ENCODE data around the gene SORCS3.

The SORCS3 gene

DNA sequence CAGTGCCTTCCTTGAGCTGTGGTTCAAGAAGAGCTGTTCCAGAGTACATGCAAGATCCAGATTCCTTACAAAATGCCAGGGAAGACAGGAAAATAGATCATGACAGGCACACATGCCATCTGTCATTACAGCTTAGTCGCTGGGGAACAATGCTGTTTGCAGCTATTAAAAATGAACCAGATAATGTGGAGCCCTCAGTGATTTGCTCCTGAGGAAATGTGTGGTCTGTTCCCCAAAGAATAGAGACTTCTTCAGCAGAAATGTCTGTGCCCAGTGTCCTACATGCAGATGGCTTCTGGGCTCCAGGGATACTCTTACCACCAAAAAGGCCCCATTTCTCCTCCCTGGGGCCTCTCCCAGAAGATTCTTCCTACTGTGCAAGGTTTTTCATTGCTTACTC is 627.9 kb downstream of the SORCS3 start:
- no peak for DNase-seq (ENCODE audit: low spot score)

DNA sequence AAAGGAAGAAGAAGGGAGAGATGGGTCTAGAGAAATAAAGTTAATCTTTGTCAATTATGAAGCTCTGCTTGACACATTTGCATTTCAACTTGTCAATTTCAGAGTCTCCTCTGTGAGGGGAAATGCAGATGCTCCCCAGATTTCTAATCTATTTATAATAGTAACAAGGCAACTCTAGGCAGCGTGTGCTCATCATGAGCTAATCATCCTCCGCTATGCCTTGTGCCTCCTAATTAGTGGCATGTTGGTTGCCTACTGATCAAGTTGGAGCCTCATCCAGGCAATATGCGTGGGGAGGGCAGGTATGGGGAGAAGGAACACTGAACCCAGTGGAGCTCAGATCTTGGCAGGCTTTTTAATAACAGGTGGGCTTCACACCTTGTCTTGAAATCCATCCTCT is 628.6 kb downstream of the SORCS3 start:
- no peak for DNase-seq (ENCODE audit: low spot score)

DNA sequence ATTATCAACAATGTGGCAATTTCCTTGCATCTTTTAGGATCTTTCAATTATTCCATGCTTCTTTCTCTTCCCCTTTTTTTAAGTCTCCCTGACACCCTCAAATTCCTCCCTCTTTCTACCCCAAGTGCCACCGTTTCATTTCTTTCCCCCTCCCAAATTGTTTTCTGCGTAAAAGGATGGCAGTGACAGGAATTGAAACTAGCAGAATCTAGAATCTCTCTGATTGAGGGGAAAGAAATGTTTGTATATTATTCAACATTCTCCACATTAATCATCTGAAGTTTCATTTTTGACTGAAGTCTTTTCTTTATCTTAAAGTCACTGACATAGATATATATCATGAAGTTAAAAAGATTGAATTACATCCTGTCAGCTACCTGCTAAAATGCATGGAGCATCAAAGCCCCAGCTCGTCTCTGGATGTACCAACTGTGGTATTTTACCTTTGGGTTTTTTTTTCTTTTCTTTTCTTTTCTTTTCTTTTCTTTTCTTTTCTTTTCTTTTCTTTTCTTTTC is 633.5 kb downstream of the SORCS3 start:
- no peak for DNase-seq (ENCODE audit: low spot score)

- DNase-seq (ENCODE audit: low spot score) = no peak
Observed at GRCh38 chr10:105278439-105278838, 637.3 kb downstream of the SORCS3 start.

DNA sequence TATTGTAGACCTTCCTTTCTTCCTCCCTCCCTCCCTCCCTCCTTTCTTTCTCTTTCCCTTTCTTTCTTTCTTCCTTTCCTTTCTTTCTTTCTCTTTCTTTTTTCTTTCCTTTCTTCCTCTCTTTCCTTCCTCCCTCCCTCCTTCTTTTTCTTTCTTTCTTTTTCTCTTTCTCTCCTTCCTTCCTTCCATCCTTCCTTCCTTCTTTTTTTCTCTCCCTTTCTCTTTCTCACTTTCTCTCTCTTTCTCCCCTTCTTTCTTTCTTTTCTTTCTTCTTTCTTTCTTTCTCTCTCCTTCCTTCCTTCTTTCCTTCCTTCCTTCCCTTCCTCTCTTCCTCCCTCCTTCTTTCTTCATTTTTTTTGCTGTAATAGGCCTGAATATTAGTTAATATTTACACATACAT is 638.0 kb downstream of the SORCS3 start:
- no peak for DNase-seq (ENCODE audit: low spot score)

GRCh38 chr10:105280895-105281294 is 639.8 kb downstream of the SORCS3 start:
- DNase-seq (ENCODE audit: low spot score) = no peak

DNA sequence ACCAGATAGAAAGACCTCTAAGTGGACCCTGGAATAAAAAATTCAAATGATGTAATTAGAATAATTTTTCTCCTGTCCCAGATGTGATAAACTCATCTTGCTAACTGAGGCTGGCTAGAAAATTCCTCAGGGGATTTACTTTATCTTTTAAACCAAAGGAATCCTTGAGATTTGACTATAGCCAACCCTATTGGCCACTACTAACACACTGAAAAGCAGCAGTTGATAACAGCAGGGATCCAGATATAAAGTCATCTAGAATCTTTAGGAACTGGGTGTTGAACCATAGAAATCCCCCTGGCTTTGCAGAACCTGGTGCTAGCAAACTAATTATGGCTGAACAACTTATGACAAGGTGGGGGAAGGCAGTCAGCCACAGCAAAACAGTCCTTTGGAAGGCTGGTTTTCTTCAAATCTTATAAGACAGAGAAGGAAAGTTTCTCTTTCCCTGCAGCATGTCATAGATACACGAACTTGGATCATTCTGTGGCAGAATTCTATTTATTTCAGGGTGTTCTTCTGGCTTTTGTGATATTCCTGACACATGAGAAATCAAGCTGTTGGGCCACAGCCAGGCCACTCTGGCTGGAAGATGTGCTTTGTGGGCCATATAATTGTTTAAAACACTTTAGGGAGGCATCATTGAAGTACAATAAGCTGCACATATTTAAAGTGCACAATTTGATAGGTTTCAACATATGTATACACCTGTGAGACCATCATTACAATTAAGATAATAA is 643.6 kb downstream of the SORCS3 start:
- DNase-seq (ENCODE audit: low spot score) = no peak

GRCh38 chr10:105288026-105288425 is 646.9 kb downstream of the SORCS3 start:
- DNase-seq (ENCODE audit: low spot score) = no peak

GRCh38 chr10:105288613-105289012 is 647.5 kb downstream of the SORCS3 start:
- no peak for DNase-seq (ENCODE audit: low spot score)

GRCh38 chr10:105291571-105291970 is 650.5 kb downstream of the SORCS3 start:
- no peak for DNase-seq (ENCODE audit: low spot score)

DNA sequence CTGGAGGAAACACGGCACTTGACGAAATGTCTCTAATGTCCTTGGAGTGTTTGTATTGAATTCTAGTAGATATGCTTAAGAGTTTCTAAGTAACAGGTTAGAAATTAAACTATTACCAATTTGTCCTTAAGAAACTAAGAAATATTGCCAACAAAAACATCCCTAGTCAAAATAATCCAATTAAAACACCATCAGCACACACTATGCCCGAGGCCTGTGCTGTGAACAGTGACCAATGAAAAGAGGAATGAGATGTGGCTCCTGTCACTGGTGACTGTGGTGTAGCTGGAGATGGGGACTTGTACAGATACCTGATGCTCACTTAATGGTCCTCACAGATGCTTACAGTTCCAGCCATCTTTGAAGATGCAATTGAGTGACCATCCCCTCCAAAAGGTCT is 651.1 kb downstream of the SORCS3 start:
- no peak for DNase-seq (ENCODE audit: low spot score)

Measured in D341Med (cell line).